Transverse colon (tissue), 3 donors: Measurements from ENCODE around the gene MLST8.

Source experiments
- POLR2A ChIP-seq: fragments of 450-650 bp; IDR thresholded peaks from one replicate; pipeline ENCODE4 v1.6.1; 2016; ENCODE audit warnings: antibody characterized with exemption, mild to moderate bottlenecking, moderate library complexity
- TF ChIP-seq, protein P1 (sequence below), 5 experiments: fragments of 200-600 bp in 3 of 5; fragments of 450-650 bp in 2 of 5; sonication (generic) in 3 of 5; IDR thresholded peaks; 1 replicate in 2 of 5; 2 replicates in 3 of 5; pipeline ENCODE4 v1.5.1; 2016 to 2017; ENCODE audit warnings: antibody characterized with exemption in 5 of 5, inconsistent platforms in 3 of 5, mild to moderate bottlenecking in 2 of 5, moderate library complexity in 1 of 5

DNA sequence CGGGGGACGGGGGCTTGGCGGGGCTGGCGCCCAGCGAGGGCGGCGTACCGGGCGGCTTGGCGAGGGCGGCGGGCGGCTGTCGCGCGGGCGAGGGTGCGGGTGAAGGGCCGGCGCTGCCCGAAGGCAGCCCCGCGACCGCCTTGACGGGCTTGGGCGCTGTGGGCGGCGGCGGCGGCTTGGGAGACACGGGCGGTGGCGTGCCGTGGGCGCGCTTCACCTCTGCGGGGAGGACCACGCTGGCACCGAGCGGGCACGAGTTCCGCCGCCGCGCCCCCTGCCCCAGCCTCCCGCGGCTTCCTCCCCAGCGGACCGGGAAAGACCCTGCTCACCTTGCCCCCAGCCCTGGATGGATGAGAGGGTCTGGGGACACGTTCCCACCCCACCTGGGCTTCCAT is 26.1 kb upstream of the MLST8 start:
- TF ChIP-seq POLR2A: no peak
- TF ChIP-seq, protein P1, sequence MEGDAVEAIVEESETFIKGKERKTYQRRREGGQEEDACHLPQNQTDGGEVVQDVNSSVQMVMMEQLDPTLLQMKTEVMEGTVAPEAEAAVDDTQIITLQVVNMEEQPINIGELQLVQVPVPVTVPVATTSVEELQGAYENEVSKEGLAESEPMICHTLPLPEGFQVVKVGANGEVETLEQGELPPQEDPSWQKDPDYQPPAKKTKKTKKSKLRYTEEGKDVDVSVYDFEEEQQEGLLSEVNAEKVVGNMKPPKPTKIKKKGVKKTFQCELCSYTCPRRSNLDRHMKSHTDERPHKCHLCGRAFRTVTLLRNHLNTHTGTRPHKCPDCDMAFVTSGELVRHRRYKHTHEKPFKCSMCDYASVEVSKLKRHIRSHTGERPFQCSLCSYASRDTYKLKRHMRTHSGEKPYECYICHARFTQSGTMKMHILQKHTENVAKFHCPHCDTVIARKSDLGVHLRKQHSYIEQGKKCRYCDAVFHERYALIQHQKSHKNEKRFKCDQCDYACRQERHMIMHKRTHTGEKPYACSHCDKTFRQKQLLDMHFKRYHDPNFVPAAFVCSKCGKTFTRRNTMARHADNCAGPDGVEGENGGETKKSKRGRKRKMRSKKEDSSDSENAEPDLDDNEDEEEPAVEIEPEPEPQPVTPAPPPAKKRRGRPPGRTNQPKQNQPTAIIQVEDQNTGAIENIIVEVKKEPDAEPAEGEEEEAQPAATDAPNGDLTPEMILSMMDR (IDR thresholded peaks at IDR 0.05): no peak
